GM23338 (cell line): ENCODE data around the gene MS4A4A. TPM values are rescaled to one million over a fixed set of nuclear protein-coding genes. Genes with fewer than 3 reads are reported as not detected.

Source experiments
- ATAC-seq: fragments of 200-7000 bp; cut with Tn5 transposase; 3 replicates; pipeline ENCODE4 v1.9.1; 2020
- DNase-seq: peaks from one replicate; pipeline ENCODE4 v3.0.0-alpha.2; 2015; ENCODE audit warnings: low spot score
- H2AFZ ChIP-seq: fragments of 200-600 bp; sonication (generic); 2 replicates; pipeline ENCODE4 v1.8.0; 2016; ENCODE audit warnings: antibody characterized with exemption, mild to moderate bottlenecking, moderate library complexity
- H3F3A ChIP-seq: fragments of 200-600 bp; sonication (generic); replicated peaks from 2 replicates; pipeline ENCODE4 v1.8.0; 2017; ENCODE audit warnings: antibody characterized with exemption, mixed run types, low read depth
- H3K27ac ChIP-seq: fragments of 200-600 bp; sonication (generic); 2 replicates; pipeline ENCODE4 v1.6.1; 2016; ENCODE audit warnings: low read depth
- H3K27me3 ChIP-seq: fragments of 200-600 bp; sonication (generic); 2 replicates; pipeline ENCODE4 v1.8.0; 2016; ENCODE audit warnings: mild to moderate bottlenecking, mixed run types, moderate library complexity; ENCODE audit not compliant: insufficient read depth
- H3K36me3 ChIP-seq: fragments of 200-600 bp; sonication (generic); 2 replicates; pipeline ENCODE4 v1.8.0; 2016; ENCODE audit warnings: mild to moderate bottlenecking; ENCODE audit not compliant: insufficient read depth
- H3K4me1 ChIP-seq: fragments of 200-600 bp; sonication (generic); 2 replicates; pipeline ENCODE4 v1.8.0; 2016; ENCODE audit warnings: mild to moderate bottlenecking, moderate library complexity; ENCODE audit not compliant: insufficient read depth
- H3K4me2 ChIP-seq: fragments of 200-600 bp; sonication (generic); 2 replicates; pipeline ENCODE4 v1.7.1; 2017; ENCODE audit warnings: mixed run types
- H3K4me3 ChIP-seq: fragments of 200-600 bp; sonication (generic); 2 replicates; pipeline ENCODE4 v1.6.1; 2016; ENCODE audit warnings: mixed run types
- H3K79me2 ChIP-seq: fragments of 200-600 bp; sonication (generic); replicated peaks from 2 replicates; pipeline ENCODE4 v1.8.0; 2017; ENCODE audit warnings: mild to moderate bottlenecking; ENCODE audit not compliant: insufficient read depth
- H3K9me2 ChIP-seq: fragments of 200-600 bp; sonication (generic); 2 replicates; pipeline ENCODE4 v1.8.0; 2017; ENCODE audit not compliant: insufficient read depth
- H4K20me1 ChIP-seq: fragments of 200-600 bp; sonication (generic); replicated peaks from 2 replicates; pipeline ENCODE4 v1.8.0; 2017; ENCODE audit warnings: mild to moderate bottlenecking; ENCODE audit not compliant: insufficient read depth
- H3K27ac Mint-ChIP-seq: 2 replicates; pipeline ENCODE4 v1.8.0; 2020; ENCODE audit warnings: inconsistent platforms, mild to moderate bottlenecking, moderate library complexity, mixed read lengths
- H3K27me3 Mint-ChIP-seq: 3 replicates; pipeline ENCODE4 v1.8.0; 2022; ENCODE audit warnings: low read depth, mild to moderate bottlenecking, moderate library complexity, mixed read lengths, inconsistent platforms; ENCODE audit not compliant: insufficient read depth, poor library complexity
- H3K36me3 Mint-ChIP-seq: 3 replicates; pipeline ENCODE4 v1.8.0; 2021; ENCODE audit warnings: low read depth, mild to moderate bottlenecking, inconsistent platforms, moderate library complexity, mixed read lengths
- H3K4me1 Mint-ChIP-seq: 3 replicates; pipeline ENCODE4 v1.8.0; 2020; ENCODE audit warnings: mild to moderate bottlenecking, inconsistent platforms, mixed read lengths
- H3K4me3 Mint-ChIP-seq: 3 replicates; pipeline ENCODE4 v1.8.0; 2021; ENCODE audit warnings: moderate library complexity, mild to moderate bottlenecking, inconsistent platforms, mixed read lengths
- H3K9me3 Mint-ChIP-seq: 3 replicates; pipeline ENCODE4 v1.8.0; 2020; ENCODE audit warnings: moderate library complexity, mild to moderate bottlenecking, inconsistent platforms, mixed read lengths
- CREB1 ChIP-seq: fragments of 250-450 bp; sonication (Bioruptor Pico); IDR thresholded peaks from 2 replicates; pipeline ENCODE4 v1.5.0; 2020; ENCODE audit warnings: low read depth, mild to moderate bottlenecking, moderate library complexity
- CTCF ChIP-seq, 2 experiments: fragments of 200-600 bp in 1 of 2; sonication (generic) in 1 of 2; conservative IDR thresholded peaks; 2 replicates each; pipeline versions ENCODE4 v1.5.1 to v1.6.1; 2016 to 2017; ENCODE audit warnings: antibody characterized with exemption in 2 of 2, low read depth in 2 of 2, mild to moderate bottlenecking in 2 of 2, moderate library complexity in 1 of 2
- EZH2 ChIP-seq: fragments of 200-600 bp; sonication (generic); IDR thresholded peaks from one replicate; pipeline ENCODE4 v1.8.0; 2017; ENCODE audit warnings: antibody characterized with exemption, mild to moderate bottlenecking, low read depth; ENCODE audit not compliant: unreplicated experiment
- EZH2phosphoT487 ChIP-seq: fragments of 200-600 bp; sonication (generic); IDR thresholded peaks from one replicate; pipeline ENCODE4 v1.8.1; 2018; ENCODE audit warnings: antibody characterized with exemption; ENCODE audit not compliant: unreplicated experiment
- JUNB ChIP-seq: IDR thresholded peaks from one replicate; pipeline ENCODE4 v1.6.1; 2016; ENCODE audit warnings: antibody characterized with exemption; ENCODE audit not compliant: unreplicated experiment
- NANOG ChIP-seq: IDR thresholded peaks from 2 replicates; pipeline ENCODE4 v1.6.1; 2016; ENCODE audit warnings: antibody characterized with exemption, borderline replicate concordance
- POLR2AphosphoS5 ChIP-seq: IDR thresholded peaks from 2 replicates; pipeline ENCODE4 v1.6.1; 2016; ENCODE audit warnings: antibody characterized with exemption, low read depth
- REST ChIP-seq: IDR thresholded peaks from one replicate; pipeline ENCODE4 v1.6.1; 2018; ENCODE audit warnings: antibody characterized with exemption; ENCODE audit not compliant: unreplicated experiment
- STAT1 ChIP-seq: IDR thresholded peaks from one replicate; pipeline ENCODE4 v1.6.1; 2016; ENCODE audit warnings: antibody characterized with exemption; ENCODE audit not compliant: unreplicated experiment
- ZNF114 ChIP-seq: fragments of 250-450 bp; sonication (Bioruptor Pico); IDR thresholded peaks from 2 replicates; pipeline ENCODE4 v1.5.0; 2020; ENCODE audit warnings: mild to moderate bottlenecking, moderate library complexity
- ZNF331 ChIP-seq: fragments of 250-450 bp; sonication (Bioruptor Pico); IDR thresholded peaks from 2 replicates; pipeline ENCODE4 v1.5.0; 2020; ENCODE audit warnings: low read depth, mild to moderate bottlenecking, moderate library complexity
- ZNF462 ChIP-seq: fragments of 250-450 bp; sonication (Bioruptor Pico); IDR thresholded peaks from 2 replicates; pipeline ENCODE4 v1.5.0; 2020; ENCODE audit warnings: mild to moderate bottlenecking, moderate library complexity
- polyA plus RNA-seq: library from polyadenylated mRNA; unstranded; fragments of >200 nt; fragmentation: Nextera tagmentation; extraction: Ambion mirVana; gene quantifications from 2 replicates; pipeline ENCODE4 v1.2.1, GENCODE V29; 2016
- total RNA-seq: library from RNA; depleted of rRNA; stranded (reverse); fragments of >200 nt; shearing (Covaris generic); gene quantifications from 2 replicates; pipeline ENCODE4 v1.2.3, GENCODE V29; 2014

MS4A4A gene
- total and polyA plus RNA-seq, 2 experiments from 2014 or later: not detected

GRCh38 chr11:60315871-60316270 is 35.4 kb downstream of the MS4A4A start:
- Mint-ChIP-seq H3K36me3 (no peaks in the 10 kb centered on the region), H3K9me3 (peaks cover 7% of the 10 kb centered on the region; the same call in 1 of the 3 replicates), H3K4me1 (no peaks in the 10 kb centered on the region; the same call in 2 of the 3 replicates), H3K27me3 (peaks cover 3% of the 10 kb centered on the region), H3K4me3 (no peak overlapping the region), H3K27ac (no peak overlapping the region)
- Histone ChIP-seq H3F3A (no peaks in the 10 kb centered on the region), H3K27me3 (no peaks in the 10 kb centered on the region), H2AFZ (no peak overlapping the region), H3K79me2 (no peaks in the 10 kb centered on the region), H3K9me2 (peaks cover 5% of the 10 kb centered on the region; the same call in 1 of the 2 replicates), H3K4me1 (no peaks in the 10 kb centered on the region), H3K36me3 (no peaks in the 10 kb centered on the region), H3K4me3 (no peak overlapping the region), H4K20me1 (no peaks in the 10 kb centered on the region), H3K4me2 (no peak overlapping the region), H3K27ac (no peak overlapping the region)
- DNase-seq (no peak), ATAC-seq (no peak)
- TF ChIP-seq ZNF114 (CRISPR knock-in tag) (no peak), EZH2 (no peak), JUNB (no peak), CTCF (conservative IDR thresholded peaks at IDR 0.05; ENCODE audit: low read depth in 2 of 2) (no peak), EZH2phosphoT487 (no peak), STAT1 (no peak)

GRCh38 chr11:60316317-60316716 is 35.9 kb downstream of the MS4A4A start:
- H3K4me1 ChIP-seq: no peaks in the 10 kb centered on the region
- no peaks in the 10 kb centered on the region for H4K20me1 ChIP-seq
- no peak for ATAC-seq
- no peak overlapping the region for H3K4me3 Mint-ChIP-seq
- no peak overlapping the region for H3K27ac ChIP-seq
- no peaks in the 10 kb centered on the region for H3K36me3 ChIP-seq
- H3K4me3 ChIP-seq: no peak overlapping the region
- H3F3A ChIP-seq: no peaks in the 10 kb centered on the region
- no peaks in the 10 kb centered on the region for H3K27me3 ChIP-seq
- H3K9me2 ChIP-seq: peaks cover 5% of the 10 kb centered on the region; the same call in 1 of the 2 replicates
- no peak for DNase-seq
- H3K4me1 Mint-ChIP-seq: peaks cover 1% of the 10 kb centered on the region; the same call in 2 of the 3 replicates
- no peak overlapping the region for H3K27ac Mint-ChIP-seq
- peaks cover 3% of the 10 kb centered on the region for H3K27me3 Mint-ChIP-seq
- H3K36me3 Mint-ChIP-seq: no peaks in the 10 kb centered on the region
- H3K79me2 ChIP-seq: no peaks in the 10 kb centered on the region
- H2AFZ ChIP-seq: no peak overlapping the region
- H3K9me3 Mint-ChIP-seq: peaks cover 7% of the 10 kb centered on the region; the same call in 1 of the 3 replicates
- no peak overlapping the region for H3K4me2 ChIP-seq
- TF ChIP-seq CREB1 (CRISPR knock-in tag) (no peak), ZNF331 (CRISPR knock-in tag) (no peak), ZNF462 (CRISPR knock-in tag) (no peak), NANOG (no peak), REST (no peak), JUNB (no peak), POLR2AphosphoS5 (no peak)
